GM04504 (cell line): ENCODE measurements around the gene STAB2.

Experiments used
- DNase-seq: peaks from one replicate; pipeline ENCODE4 v3.0.0-alpha.2; 2012; ENCODE audit warnings: low read depth

The STAB2 gene

GRCh38 chr12:103783744-103784664, 196.9 kb downstream of the STAB2 start:
- no peak for DNase-seq

- no peak for DNase-seq
These were observed 198.4 kb downstream of the STAB2 start for GRCh38 chr12:103785243-103786031.

GRCh38 chr12:103786201-103786600, 199.1 kb downstream of the STAB2 start:
- no peak for DNase-seq

GRCh38 chr12:103791350-103791920, 204.4 kb downstream of the STAB2 start:
- DNase-seq, result no peak

DNA sequence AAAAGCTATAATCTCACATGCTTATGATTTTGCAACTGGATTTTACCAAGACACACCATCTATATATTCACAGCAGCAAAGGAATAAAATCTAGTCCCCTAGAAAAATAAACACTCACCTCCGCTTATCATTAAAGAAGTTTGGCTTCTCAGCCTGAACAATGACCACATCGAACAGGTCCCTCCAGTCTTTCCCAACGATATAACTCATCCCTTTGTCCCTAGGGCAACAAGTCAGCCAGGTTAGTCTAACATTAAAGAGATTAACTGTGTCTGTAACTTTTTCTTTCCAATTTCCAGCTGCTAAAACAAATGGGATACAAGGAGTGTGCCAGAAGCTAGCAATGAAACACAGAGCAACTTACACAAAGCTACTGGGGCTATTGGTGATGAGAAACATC, 206.0 kb downstream of the STAB2 start:
- no peak for DNase-seq

- DNase-seq, result no peak
These were observed 206.5 kb downstream of the STAB2 start for GRCh38 chr12:103793512-103794045.

DNA sequence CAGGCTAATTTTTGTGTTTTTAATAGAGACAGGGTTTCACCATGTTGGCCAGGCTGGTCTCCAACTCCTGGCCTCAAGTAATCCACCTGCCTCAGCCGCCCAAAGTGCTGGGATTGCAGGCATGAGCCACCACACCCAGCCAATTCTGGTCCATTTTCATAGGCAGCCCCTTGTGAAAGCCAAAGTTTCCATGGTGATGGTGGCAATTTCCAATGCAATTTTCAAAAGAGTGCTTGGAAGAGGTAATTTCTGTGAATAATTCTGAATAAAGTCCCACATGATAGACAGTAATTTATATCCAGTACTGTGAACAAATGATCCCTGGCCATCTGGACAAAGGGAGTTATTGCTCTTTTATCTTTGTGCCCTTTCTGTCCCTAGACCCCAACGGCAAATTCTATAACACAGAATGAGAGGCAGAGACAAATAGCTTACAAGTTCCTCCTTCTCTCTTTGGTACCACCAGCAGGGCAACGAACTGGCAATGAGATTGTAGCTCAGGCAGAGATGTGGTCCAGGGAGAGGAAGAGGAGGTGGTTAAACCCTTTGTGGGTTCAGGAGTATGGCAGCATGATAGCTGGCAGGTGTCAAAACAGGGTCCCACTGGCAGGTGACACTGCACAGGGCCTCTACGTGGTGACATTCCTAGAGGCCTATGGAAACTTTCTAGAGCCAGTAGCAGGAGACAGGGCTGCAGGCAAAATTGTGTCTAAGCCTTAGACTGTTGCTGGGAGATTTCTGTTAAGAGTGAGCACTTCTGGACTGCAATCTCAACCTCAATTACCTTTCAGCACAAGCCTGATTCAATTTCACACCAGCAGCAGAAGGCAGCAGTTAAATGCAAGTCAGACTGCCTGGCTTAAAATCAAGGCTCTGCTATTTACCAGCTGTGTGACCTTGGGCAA, 207.5 kb downstream of the STAB2 start:
- no peak for DNase-seq

GRCh38 chr12:103798586-103798985, 211.5 kb downstream of the STAB2 start:
- DNase-seq, result no peak

GRCh38 chr12:103799504-103799856, 212.4 kb downstream of the STAB2 start:
- no peak for DNase-seq

DNA sequence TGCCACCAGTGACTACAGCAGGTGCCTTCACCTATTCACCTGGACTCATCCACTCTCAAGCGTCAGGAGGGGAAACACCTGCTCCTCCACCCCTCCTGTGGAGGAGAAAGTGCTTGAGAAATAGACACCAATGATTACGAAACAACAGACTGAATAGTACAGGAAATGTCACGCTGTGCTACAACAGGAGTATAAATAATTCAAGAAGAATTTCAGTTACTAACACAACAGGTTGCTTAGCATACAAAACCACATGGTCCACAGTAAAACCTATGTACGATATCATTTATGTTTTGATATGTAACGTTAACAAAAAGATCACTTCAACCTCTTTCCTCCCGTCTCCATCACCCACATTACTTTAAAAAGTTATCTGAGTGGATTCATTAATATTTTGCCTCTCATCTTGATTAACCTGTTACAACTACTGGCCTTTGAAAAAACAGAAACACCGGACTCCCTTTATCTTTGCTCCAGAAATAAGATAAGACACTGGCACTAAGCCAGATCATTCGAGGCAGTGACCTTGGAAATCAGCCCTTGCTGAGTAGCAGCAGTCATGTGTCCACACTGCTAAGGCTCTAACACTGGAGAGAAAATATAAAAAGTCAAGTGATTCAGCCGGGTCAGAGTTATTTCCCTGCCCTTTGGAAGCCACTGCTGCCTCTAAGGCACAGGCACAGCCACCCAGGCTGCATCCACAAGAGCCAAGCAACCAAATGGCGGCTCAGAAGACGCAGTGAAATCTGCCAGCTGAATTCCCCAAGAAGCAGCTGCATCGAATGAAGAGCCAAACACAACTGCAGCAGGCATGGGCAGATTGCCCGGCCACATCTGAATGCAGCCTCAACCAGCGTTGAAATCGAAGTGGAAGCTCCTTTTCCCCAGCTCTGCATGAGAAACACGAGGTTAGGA, 213.0 kb downstream of the STAB2 start:
- DNase-seq, result peak; percentile 28

DNA sequence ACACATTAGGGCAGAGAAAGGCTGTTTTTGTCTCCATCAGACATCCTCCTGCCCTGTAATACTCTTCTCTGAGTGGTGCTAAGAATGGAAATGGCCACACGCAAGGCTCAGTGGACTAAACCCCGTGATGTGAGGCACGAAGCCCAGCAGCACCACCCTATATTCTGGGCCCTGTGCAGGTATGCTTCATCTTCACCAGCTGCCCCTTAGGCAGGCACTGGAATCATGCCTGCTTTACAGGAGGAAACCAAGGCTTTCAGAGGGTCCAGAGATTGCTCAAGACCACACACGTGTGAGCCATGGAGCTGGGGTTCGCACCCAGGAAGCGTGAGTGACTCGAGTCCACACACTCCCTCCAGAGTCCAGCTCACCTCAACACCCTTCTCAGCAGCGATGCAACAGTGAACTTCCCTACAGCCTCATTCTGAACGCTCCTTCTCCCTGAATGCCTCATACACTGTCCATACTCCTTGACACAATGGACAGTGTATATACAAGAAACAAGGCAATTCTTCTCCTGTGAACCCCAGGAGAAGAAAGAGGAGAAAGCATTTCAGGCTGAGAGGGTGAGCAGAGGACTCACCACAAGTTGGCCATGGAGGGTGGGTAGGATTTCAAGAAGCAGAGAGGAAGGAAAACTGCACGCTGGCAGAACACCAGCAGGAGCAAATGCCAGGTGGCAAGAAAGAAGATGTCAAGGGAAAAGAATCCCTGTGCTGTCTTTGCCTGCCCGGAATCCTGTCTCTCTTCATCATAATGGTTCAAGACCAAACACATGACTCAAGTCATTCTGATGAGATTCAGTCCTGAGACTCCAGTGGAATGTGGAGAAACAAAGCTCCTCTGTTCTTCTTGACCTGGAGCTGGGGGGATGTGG, 214.9 kb downstream of the STAB2 start:
- DNase-seq, result no peak

- DNase-seq, result no peak
These were observed 215.5 kb downstream of the STAB2 start for GRCh38 chr12:103802586-103802886.

DNA sequence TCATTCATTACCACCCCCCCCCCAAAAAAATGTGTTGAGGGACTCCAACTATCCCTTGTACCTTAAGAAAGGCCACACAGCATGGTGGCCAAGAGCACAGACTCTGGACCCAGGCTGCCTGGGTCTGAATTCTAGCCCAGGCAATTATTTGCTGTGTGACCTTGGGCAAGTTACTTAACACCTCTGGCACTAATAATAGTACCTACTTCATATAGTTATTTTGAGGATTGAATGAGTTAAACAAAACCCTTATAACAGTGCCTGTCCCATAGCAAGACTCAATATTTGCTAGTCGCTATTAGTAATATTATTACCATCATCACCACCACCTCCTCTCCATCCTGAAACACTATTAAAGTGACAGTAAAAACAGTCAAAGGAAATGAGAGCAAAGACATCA, 216.8 kb downstream of the STAB2 start:
- DNase-seq, result no peak

DNA sequence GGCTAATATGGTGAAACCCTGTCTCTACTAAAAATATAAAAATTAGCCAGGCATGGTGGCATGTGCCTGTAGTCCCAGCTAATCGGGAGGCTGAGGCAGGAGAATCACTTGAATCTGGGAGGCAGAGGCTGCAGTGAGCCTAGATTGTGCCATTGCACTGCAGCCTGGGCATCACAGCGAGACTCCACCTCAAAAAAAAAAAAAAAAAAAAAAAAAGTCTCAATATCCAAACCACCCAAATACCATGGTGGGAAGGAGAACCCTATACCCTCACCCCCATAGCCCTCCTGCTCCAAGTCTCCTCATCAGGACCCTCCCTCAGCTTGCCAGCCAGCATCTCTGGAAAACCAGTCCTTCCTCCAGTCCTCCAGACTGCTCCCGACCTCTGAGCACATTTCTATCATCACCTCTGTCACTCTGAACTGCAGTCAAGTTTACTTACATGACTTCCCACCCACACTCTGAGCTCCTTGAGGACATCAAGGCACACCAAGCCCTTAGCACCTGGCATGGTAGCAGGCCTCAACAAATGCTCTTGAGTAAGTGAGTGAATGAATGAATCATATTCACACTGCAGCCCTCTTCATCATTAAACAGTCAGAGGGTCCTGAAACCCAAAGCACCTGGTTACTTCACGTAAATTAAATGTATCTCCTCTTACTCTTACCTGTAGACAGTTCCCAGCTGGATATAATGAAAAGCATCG, 218.7 kb downstream of the STAB2 start:
- DNase-seq, result no peak

- no peak for DNase-seq
These were observed 219.7 kb downstream of the STAB2 start for GRCh38 chr12:103806803-103807202.

DNA sequence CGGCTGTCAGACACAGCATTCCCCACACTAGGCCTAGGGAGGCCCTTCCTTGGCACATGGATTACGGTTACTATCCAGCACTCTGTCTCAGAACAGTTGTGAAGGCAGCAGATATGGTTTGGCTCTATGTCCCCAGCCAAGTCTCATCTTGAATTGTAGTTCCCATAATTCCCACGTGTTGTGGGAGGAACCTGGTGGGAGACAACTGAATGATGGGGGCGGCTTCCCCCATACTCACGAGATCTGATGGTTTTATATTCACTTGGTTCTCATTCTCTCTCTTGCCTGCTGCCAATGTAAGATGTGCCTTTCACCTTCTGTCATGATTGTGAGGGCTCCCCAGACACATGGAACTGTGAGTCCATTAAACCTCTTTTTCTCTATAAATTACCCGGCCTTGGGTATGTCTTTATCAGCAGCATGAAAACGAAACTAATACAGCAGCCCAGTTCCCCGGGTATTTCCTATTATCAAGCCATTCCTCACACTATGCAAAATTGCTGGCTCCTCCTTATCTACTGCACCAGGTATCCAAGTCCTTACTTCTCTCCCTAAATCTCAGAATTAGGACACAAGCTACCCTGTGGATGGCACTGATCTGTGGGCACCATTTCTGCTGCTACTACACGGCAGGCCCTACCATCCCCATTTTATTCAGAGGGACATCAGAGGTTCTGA, 220.6 kb downstream of the STAB2 start:
- DNase-seq, result no peak

- no peak for DNase-seq
These were observed 221.3 kb downstream of the STAB2 start for GRCh38 chr12:103808239-103808880.

DNA sequence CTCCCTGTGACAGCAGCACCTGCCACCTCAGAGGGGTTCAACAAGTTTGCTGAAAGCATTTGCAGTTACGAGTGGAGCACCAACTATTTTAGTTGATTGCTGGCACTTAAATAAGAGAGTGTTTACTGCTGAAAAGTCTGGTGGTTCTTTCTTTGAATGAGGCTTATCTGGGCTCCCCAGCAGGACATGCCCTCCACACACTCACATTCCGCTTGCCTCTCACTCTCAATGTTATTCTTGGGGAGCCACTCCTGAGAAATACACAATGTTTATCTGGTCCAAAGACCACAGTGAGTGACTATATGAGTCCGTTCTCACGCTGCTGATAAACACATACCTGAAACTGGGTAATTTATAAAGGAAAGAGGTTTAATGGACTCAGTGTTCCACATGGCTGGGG, 222.1 kb downstream of the STAB2 start:
- no peak for DNase-seq
